Natural killer cell (primary cell): ENCODE measurements around the gene KCNC1. TPM values are rescaled to one million over a fixed set of nuclear protein-coding genes. Genes with fewer than 3 reads are reported as not detected.

Source experiments
- ATAC-seq, 3 donors: fragments of 150-1000 bp in 2 of 3; fragments of 200-7000 bp in 1 of 3; cut with Tn5 transposase; 1 replicate in 1 of 3; 2 replicates in 2 of 3; pipeline ENCODE4 v1.10.0; 2021; ENCODE audit warnings: mild to moderate bottlenecking in 2 of 3, moderate library complexity in 2 of 3
- DNase-seq, 2 donors: peaks; one replicate each; pipeline versions ENCODE4 v3.0.0 to v3.0.0-alpha.2; 2013 to 2021; ENCODE audit warnings: mixed read lengths in 1 of 2
- H3K27ac ChIP-seq: one replicate; pipeline ENCODE4 v1.5.1; 2013; ENCODE audit warnings: mild to moderate bottlenecking, low read length
- H3K27me3 ChIP-seq: one replicate; pipeline ENCODE4 v1.6.1; 2013; ENCODE audit warnings: low read length; ENCODE audit not compliant: control insufficient read depth, insufficient read depth
- H3K36me3 ChIP-seq: one replicate; pipeline ENCODE4 v1.6.1; 2013; ENCODE audit warnings: low read length; ENCODE audit not compliant: control insufficient read depth, insufficient read depth
- H3K4me1 ChIP-seq: one replicate; pipeline ENCODE4 v1.6.1; 2013; ENCODE audit warnings: low read length; ENCODE audit not compliant: control insufficient read depth, insufficient read depth
- H3K4me3 ChIP-seq: one replicate; pipeline ENCODE4 v1.5.1; 2013; ENCODE audit warnings: low read length
- H3K9me3 ChIP-seq: one replicate; pipeline ENCODE4 v1.6.1; 2013; ENCODE audit warnings: low read length; ENCODE audit not compliant: control insufficient read depth, insufficient read depth
- H3K27ac Mint-ChIP-seq, 2 donors: one replicate each; pipeline ENCODE4 v1.8.0; 2022; ENCODE audit warnings: mild to moderate bottlenecking in 2 of 2, mixed read lengths in 2 of 2, moderate library complexity in 1 of 2
- H3K27me3 Mint-ChIP-seq, 2 donors: one replicate each; pipeline ENCODE4 v1.8.0; 2022; ENCODE audit warnings: low read depth in 2 of 2, mixed read lengths in 2 of 2
- H3K36me3 Mint-ChIP-seq: one replicate; pipeline ENCODE4 v1.8.0; 2022; ENCODE audit warnings: mixed read lengths
- H3K4me1 Mint-ChIP-seq, 2 donors: one replicate each; pipeline ENCODE4 v1.8.0; 2022; ENCODE audit warnings: mixed read lengths in 2 of 2
- H3K4me3 Mint-ChIP-seq: one replicate; pipeline ENCODE4 v1.8.0; 2022; ENCODE audit warnings: mild to moderate bottlenecking, moderate library complexity, mixed read lengths
- H3K9me3 Mint-ChIP-seq, 2 donors: one replicate each; pipeline ENCODE4 v1.8.0; 2022; ENCODE audit warnings: mixed read lengths in 2 of 2
- CTCF ChIP-seq: fragments of 200-600 bp; IDR thresholded peaks from one replicate; pipeline ENCODE4 v1.8.0; 2022; ENCODE audit warnings: antibody characterized with exemption
- WGBS: methylation state at CpG from one replicate; pipeline ENCODE4 v1.1.7; 2013; ENCODE audit warnings: missing lambda C conversion rate; ENCODE audit not compliant: insufficient coverage; 5-methylcytosine and 5-hydroxymethylcytosine counted together
- intact Hi-C: fragments of 100-400 bp; cut with micrococcal nuclease; formaldehyde crosslinking; loops from one replicate; pipeline ENCODE4 v1.14.2; 2022
- total RNA-seq, 4 donors: library from RNA; stranded (reverse); fragments of 120-200 nt in 1 of 4; gene quantifications; one replicate each; pipeline versions ENCODE4 v1.2.3 to v1.2.4, GENCODE V29; 2013 to 2022

Gene KCNC1
- total RNA-seq, 3 donors from 2014 or later (not counting 1 experiment from before 2014, with no cell fraction given), result not detected

DNA sequence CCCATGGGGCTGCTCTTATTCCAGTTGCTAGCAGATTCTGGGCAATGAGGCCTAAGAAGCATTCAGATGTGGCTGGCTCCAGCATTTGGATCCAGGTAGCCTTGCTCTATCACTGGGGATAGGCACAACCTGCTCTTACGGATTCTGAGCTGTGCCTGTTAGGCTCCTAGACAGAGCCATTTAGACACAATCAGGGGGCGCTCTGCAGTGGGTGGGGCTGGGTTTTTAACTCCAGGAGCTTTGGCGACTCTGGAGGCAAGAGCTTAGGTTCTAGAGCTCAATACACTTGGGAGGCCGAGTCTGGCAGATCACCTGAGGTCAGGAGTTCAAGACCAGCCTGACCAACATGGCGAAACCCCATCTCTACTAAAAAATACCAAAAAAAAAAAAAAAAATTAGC lies 32.0 kb downstream of the KCNC1 start:
- Mint-ChIP-seq H3K4me3 (no peak overlapping the region), H3K27me3 (no peaks in the 10 kb centered on the region), H3K36me3 (no peaks in the 10 kb centered on the region), H3K4me1 (no peaks in the 10 kb centered on the region), H3K27ac (no peak overlapping the region), H3K9me3 (no peaks in the 10 kb centered on the region)
- TF ChIP-seq CTCF, result no peak
- H3K36me3 ChIP-seq, result no peaks in the 10 kb centered on the region
- WGBS, result 71% methylated on average over 5 of the region's 5 CpGs
- H3K9me3 ChIP-seq, result no peaks in the 10 kb centered on the region
- H3K27me3 ChIP-seq, result no peaks in the 10 kb centered on the region
- H3K27ac ChIP-seq, result no peak overlapping the region
- no peaks in the 10 kb centered on the region for H3K4me1 ChIP-seq
- DNase-seq (no peak), ATAC-seq (no peak)
- H3K4me3 ChIP-seq, result no peak overlapping the region
- intact Hi-C loops, result no loop called here

GRCh38 chr11:17767301-17767885 lies 32.8 kb downstream of the KCNC1 start:
- DNase-seq, result no peak
- Histone ChIP-seq H3K4me1 (no peaks in the 10 kb centered on the region), H3K27me3 (no peaks in the 10 kb centered on the region), H3K36me3 (no peaks in the 10 kb centered on the region), H3K27ac (no peak overlapping the region), H3K9me3 (no peaks in the 10 kb centered on the region), H3K4me3 (no peak overlapping the region)
- intact Hi-C loops, result no loop called here
- ATAC-seq, result no peak
- H3K9me3 Mint-ChIP-seq, result no peaks in the 10 kb centered on the region
- WGBS, result 88% methylated on average over 7 of the region's 7 CpGs
- H3K27me3 Mint-ChIP-seq, result no peaks in the 10 kb centered on the region
- no peaks in the 10 kb centered on the region for H3K4me1 Mint-ChIP-seq
- no peak overlapping the region for H3K27ac Mint-ChIP-seq
- no peaks in the 10 kb centered on the region for H3K36me3 Mint-ChIP-seq
- TF ChIP-seq CTCF, result no peak
- no peak overlapping the region for H3K4me3 Mint-ChIP-seq

DNA sequence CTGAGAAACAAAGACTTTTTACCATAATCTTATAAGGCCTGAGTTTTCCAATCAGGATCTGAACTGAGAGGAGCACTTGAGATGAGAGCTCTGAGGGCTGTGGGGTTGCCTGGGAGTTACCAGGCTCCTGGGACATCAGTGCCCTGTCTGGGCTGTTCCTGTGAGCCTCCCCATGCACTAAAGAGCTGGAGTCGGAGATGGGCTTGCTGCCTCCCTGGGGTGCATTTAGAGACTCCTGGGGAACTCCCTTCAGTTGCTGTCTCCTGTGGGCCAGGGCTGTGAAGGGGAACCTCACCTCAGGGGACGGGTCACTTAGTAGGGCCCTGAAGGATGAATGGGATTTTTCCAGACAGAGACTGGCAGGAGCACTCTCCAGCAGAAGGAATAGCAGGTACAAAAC lies 33.3 kb downstream of the KCNC1 start:
- ATAC-seq, result no peak
- H3K36me3 ChIP-seq, result no peaks in the 10 kb centered on the region
- no peaks in the 10 kb centered on the region for H3K9me3 ChIP-seq
- Mint-ChIP-seq H3K4me3 (no peak overlapping the region), H3K27ac (no peak overlapping the region), H3K4me1 (no peaks in the 10 kb centered on the region), H3K27me3 (no peaks in the 10 kb centered on the region), H3K36me3 (no peaks in the 10 kb centered on the region), H3K9me3 (no peaks in the 10 kb centered on the region)
- H3K4me1 ChIP-seq, result no peaks in the 10 kb centered on the region
- no peak overlapping the region for H3K27ac ChIP-seq
- WGBS, result 77% methylated on average over 2 of the region's 2 CpGs
- H3K27me3 ChIP-seq, result no peaks in the 10 kb centered on the region
- no peak for TF ChIP-seq CTCF
- DNase-seq, result no peak
- intact Hi-C loops, result no loop called here
- H3K4me3 ChIP-seq, result no peak overlapping the region

DNA sequence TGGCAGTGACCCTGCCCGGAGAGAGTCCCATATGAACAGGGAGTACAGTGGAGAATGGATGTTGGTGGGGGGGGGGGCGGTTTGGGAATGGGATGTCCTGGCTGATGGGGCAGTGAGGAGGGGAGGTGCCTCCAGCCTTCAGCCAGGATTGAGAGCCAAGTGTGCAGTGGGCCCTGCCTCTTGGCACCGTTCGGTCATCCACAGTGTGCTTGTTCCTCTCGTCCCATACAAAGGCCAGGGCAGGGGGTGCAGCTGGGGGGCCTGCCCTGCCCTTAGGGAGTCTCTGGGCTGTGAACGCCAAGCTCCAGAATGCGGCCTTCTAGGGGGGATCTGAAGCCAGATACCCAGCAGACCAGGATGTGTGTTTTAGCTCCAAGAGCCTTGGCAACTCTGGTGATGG lies 34.0 kb downstream of the KCNC1 start:
- ATAC-seq, result no peak
- Mint-ChIP-seq H3K4me1 (no peaks in the 10 kb centered on the region), H3K4me3 (no peak overlapping the region), H3K9me3 (no peaks in the 10 kb centered on the region), H3K27ac (no peak overlapping the region), H3K27me3 (no peaks in the 10 kb centered on the region), H3K36me3 (no peaks in the 10 kb centered on the region)
- intact Hi-C loops, result no loop called here
- Histone ChIP-seq H3K27ac (no peak overlapping the region), H3K36me3 (no peaks in the 10 kb centered on the region), H3K9me3 (no peaks in the 10 kb centered on the region), H3K4me3 (no peak overlapping the region), H3K4me1 (no peaks in the 10 kb centered on the region), H3K27me3 (no peaks in the 10 kb centered on the region)
- 98% methylated on average over 7 of the region's 7 CpGs for whole genome bisulfite sequencing
- no peak for DNase-seq
- TF ChIP-seq CTCF, result no peak
